GM19239 (cell line): Measurements from ENCODE around the gene TAF3.

Experiments used
- DNase-seq: peaks from one replicate; pipeline ENCODE4 v3.0.0; 2011; ENCODE audit warnings: low spot score; ENCODE audit not compliant: insufficient read length
- FAIRE-seq: peaks from 2 replicates; lab custom pipeline; 2011; peaks lifted over from hg19 to GRCh38; lab: Jason Lieb, UNC

The TAF3 gene

DNA sequence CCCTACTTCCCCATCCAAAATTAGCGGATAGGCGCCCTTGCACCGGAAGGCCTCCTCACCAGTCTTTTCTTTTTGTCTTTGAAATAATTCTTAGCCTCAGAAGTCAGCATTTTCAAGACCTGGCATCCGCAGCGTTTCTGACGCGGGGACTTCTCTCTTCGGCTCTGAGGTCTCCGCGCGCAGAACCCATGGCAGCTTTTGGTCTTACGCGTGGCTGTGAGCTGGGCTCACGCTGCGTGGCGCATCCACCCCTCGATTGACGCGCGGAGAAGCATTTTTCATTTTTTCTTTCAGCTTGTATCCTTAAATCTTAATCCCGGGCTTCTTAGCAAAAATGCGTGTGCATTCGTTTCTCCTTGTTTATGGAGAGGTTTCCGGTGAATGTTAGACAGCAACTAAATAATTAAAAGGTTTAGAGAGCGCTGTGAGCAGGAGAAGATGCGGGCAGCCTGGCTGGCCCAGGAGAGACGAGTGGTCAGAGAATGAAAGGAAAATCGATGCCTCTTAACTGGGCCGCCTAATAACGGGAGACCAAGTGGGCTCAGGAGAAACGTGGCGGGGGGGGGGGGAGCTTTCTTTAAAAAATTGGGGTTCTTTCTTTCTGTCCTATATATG is 234.1 kb downstream of the TAF3 start:
- DNase-seq (no peak), FAIRE-seq (no peak)

DNA sequence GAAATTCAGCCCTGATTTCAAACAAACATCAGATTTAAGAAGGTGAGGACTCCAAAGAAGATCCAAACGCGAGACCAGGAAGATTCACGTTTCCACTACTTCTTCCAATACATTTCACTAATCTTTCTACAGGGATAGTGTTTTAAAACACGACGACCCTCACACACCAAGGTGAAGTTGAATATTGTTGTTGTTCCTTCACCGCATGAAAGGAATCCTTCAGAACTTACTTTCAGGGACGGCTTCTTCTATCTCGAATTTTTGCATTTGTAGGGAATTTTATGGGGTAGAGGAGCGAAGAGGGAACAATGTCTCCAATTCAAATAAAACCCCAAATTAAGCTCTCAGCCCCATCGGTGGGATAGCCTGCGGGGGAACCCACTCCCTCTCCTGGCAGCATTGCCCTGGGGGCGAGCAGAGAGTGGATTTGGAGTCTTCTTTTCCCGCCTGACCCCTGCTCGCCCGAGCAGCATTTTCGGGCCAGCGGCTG is 234.7 kb downstream of the TAF3 start:
- FAIRE-seq (no peak), DNase-seq (no peak)

DNA sequence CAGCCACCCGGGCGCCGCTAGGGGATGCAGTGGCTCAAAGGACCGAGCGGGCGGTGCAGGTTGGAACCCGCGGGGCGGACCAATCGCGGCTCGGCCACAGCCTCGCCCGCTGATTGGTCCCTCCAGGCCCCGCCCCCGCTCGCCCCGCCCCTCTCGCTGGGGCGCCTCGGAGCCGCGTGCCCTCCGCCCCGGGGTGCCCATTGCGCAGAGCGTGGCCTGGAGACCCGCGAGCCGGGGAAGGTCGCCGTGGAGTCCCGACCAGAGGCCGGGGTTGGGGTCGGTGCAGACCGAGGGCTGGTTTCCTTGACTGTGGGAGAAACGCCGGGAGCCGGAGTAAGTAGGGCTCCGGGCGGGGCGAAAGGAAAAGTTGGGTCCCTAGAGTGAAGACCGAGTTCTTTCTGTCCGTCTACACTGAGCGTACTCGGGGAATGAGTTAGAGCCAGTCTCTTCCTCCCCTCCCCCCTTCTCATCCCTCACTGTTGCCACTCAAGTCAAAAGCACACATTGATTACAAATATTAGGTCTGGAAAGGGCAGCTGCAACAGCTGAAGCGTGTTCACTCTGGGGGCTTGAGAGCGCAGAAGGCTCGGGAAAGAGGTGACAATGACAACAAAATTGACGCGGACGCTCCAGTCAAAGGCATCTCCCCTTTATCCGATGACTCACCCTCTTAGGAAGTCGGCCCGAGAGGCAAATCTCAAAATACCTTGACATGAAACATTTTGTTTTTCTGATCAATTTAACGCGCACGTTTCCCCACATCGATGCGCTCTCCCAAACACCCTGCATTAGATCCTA is 235.3 kb downstream of the TAF3 start:
- DNase-seq = peak; percentile 98
- FAIRE-seq = peak; percentile 66

- no peak for DNase-seq
- no peak for FAIRE-seq
These were observed 235.9 kb downstream of the TAF3 start for GRCh38 chr10:8054244-8054493.

DNA sequence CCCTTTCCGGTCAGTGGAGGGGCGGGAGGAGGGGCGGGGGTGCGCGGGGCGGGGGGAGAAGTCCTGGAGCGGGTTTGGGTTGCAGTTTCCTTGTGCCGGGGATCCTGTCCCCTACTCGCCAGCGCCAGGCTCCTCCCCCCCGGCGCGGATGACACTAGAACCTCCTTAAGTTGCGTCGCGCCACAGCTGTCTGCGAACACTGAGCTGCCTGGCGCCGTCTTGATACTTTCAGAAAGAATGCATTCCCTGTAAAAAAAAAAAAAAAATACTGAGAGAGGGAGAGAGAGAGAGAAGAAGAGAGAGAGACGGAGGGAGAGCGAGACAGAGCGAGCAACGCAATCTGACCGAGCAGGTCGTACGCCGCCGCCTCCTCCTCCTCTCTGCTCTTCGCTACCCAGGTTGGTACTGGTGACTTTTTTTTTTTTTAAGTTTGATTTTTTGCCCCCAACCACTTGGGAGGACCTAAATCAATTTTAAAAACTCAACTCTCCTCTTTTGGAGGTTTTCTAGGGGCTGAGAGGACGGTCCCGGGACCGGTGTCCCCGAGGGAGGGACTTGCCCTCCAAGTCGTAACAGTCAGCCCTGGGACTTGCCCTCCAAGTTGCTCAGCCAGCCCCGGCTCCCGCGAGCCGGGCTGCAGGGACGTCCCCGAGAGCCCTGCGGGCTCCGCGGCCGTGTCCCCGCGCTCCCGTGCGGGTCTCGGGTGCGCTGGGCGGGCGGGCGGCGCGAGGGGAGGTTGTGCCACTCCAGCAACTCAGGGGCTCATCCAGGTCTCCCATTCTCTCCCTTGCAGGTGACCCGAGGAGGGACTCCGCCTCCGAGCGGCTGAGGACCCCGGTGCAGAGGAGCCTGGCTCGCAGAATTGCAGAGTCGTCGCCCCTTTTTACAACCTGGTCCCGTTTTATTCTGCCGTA is 236.4 kb downstream of the TAF3 start, which contains the start of gene GATA3:
Gene GATA3, plus strand, starts transcription at position 195 of the 914 bp plus-strand sequence. CDS start 968 bp downstream, outside the sequence.
- peak; percentile 67 for DNase-seq
- FAIRE-seq = peak; percentile 48

GRCh38 chr10:8055420-8056349 is 237.4 kb downstream of the TAF3 start:
- no peak for FAIRE-seq
- DNase-seq = no peak

GRCh38 chr10:8056378-8056777 is 238.1 kb downstream of the TAF3 start:
- DNase-seq (no peak), FAIRE-seq (no peak)

DNA sequence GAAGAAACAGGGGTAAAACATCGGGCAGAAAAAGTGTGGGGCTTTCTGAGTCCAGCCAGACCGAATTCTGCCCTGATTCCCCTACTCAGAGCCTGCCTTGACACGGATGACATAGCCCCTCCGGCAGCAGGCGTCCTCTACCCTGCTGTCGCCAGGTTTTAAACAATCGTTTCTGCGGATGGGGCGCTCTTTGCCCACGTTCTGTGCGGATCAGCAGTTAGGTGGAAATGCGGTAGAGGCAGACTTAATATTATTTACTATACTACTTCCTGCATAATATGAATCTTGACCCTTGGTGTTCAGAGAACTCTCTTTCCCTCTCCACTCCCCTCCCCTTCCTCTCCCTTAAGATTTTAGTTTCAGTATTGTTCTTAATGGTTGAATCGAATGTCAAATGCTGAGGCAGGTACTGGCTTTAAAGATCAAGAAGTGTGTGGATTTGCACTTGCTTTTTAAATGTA is 238.6 kb downstream of the TAF3 start:
- FAIRE-seq (peak; percentile 72), DNase-seq (no peak)

DNA sequence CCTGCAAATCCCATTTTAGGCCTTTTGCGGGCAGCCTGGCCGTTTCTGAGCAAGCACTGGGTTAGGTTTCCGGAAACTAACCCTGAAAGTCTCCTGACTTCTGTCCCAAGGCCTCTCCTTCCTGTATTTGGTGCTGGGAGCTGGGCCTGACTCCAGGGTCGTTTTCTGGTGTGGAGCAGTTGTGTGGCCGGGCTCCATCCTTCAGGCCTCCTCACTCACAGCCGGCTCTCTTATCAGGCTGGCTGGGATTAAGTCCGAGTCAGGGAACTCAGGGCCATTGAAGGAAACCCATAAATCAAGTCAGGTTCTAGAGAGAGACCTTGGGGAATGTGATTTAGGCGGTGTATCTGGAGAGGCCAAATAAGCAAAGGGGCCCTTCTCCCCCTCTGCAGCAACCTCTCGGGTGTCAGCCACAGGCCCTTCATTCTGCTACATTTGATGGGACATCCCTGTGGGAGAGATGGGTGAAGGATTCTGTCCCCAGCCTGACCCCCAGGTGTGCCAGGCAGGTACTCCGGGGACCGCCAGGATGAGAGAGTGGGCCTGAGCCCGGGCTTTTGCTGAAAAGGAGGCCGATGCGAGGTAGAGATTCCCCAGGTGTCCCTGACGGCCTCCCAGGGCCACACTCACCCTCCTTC is 239.4 kb downstream of the TAF3 start:
- FAIRE-seq = no peak
- no peak for DNase-seq

- no peak for FAIRE-seq
- DNase-seq = no peak
These were observed 240.2 kb downstream of the TAF3 start for GRCh38 chr10:8058274-8059111.

GRCh38 chr10:8059191-8059936 is 241.1 kb downstream of the TAF3 start:
- no peak for DNase-seq
- FAIRE-seq = no peak

DNA sequence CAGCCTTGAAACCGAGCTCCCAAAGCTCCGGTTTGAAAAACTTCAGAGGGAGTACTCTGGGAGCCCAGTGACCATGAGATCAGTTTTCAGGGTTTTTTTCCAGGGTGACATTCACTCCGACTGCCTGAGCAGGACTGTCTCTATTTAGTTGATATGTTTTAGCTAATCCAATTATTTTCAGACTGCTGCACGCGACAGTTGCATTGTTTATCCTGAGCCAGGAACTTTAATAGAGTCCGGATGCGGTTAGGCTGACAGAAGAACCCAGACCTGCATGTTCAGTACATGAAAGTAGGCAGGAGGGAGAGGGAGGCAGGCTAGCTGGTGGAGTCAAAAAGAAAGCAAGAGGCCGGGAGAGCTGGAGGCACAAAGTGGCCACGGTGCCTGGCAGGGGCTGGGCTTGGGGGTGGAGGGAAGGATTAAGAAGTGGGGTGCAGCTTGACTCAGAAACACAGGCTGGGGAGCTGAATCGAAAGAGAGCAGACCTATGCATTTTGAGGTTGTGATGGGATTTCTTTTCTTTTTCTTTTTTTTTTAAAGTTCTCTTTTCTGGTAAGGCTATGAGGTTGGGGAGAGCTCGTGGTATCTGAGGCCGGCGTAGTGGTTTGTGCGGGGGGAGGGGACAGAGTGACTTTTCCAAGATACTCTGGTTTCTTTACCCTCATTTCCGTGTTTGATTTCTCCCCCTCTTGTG is 241.9 kb downstream of the TAF3 start:
- FAIRE-seq (peak; percentile 94), DNase-seq (no peak)

- FAIRE-seq (no peak), DNase-seq (no peak)
These were observed 242.4 kb downstream of the TAF3 start for GRCh38 chr10:8060704-8061121.

DNA sequence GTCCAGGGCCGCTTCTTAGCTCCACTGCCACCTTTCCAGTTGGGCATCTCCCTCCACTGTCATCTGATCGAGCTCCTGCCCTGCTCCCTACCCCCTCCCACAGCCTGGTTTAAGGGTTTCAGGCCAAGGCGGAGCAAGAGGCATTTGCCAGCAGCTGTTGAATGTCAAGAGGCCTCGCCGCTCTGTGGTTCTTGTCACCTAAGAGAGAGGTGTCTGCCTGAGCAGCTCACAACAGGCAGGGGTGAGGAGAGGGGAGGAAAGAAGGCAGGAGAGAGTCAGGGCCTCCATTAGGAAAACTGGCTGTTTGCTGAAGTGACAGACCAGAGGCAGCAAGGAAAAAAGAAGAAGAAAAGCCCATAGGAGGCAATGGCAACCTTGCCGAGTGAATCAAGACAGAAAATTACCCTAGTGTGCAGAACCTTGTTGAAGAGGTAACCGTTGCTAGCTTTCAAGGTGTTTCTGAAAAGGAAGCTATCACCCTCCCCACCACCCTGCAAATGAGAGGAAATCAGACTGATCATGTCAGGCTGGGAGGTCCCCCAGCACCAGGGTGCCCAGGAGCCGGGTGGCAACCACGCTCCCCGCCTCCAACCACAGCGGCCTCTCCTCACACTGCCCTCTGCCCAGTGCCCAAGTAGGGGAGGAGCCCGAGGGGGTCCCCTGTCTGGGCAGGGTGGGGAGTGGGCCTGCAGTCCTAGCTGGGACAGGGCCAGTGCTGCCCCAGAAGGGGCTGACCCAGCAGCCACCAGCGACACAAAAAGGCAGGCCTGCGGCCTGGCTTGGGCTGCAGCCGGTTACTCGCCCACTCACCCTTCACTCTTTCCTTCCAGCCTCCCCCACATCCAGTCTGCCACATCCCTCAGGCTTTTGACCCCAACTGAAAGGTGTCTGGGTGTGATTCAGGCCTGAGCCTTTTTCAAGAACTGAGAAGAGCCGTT is 243.2 kb downstream of the TAF3 start:
- DNase-seq (no peak), FAIRE-seq (peak; percentile 71)

GRCh38 chr10:8063128-8063908 is 245.0 kb downstream of the TAF3 start:
- no peak for FAIRE-seq

More at GRCh38 chr10:8063128-8063908, 245.0 kb downstream of the TAF3 start:
- no peak for DNase-seq
